GM18907 (cell line): ENCODE data around the gene RPL13.
"Not testable (repeated sequence)": the region's sequence is repeated elsewhere in the genome, so short reads cannot be mapped to it uniquely, and the experiment has no call there.

ENCODE experiments used
- ATAC-seq: cut with Tn5 transposase; IDR thresholded peaks from one replicate; pipeline ENCODE4 v1.9.1; 2021; ENCODE audit warnings: mild to moderate bottlenecking, moderate library complexity; ENCODE audit not compliant: unreplicated experiment

The RPL13 gene

DNA sequence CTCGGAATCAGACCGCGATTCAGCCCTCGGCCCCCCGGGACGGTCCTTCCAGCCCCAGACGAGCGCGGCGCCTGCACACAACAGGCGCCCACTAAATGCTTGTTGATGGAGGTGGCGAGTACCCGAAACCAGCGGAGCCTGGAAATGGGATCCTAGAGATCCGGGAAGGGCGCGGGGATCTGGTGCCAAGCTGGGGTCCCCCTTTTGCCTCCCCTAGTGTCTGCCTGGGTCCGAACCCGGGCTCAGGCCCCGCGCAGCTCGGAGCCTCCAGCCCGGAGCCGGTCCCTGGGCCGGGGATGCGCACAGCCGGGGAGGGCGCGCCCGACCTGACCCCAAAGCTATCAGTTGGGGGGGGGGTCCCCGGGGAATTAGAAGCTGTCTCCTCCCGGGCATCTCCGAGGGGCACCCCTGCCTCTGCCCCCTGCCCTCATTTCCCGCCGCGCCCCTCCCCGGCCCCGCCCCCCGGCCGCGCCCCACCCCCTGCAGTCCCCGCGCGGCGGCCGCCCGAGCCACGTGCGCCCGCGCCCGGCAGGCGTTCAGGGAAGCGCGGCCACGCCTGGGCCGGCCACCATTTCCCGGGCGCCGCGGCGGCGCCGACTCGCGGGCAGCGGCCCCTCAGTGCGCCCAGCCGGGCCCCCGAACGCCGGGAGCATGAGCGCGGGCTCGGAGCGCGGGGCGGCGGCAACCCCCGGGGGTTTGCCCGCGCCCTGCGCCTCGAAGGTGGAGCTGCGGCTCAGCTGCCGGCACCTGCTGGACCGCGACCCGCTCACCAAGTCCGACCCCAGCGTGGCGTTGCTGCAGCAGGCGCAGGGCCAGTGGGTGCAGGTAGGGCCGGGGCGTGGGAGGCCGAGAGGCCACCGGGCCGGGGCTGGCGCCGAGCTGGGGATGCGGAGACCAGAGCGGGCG is 15.0 kb downstream of the RPL13 start, which contains the start of gene CPNE7:
Gene CPNE7 (plus strand): TSS at position 512 of the 906 bp plus-strand sequence. CDS start 140 bp downstream, at position 652.
- no peak for ATAC-seq

DNA sequence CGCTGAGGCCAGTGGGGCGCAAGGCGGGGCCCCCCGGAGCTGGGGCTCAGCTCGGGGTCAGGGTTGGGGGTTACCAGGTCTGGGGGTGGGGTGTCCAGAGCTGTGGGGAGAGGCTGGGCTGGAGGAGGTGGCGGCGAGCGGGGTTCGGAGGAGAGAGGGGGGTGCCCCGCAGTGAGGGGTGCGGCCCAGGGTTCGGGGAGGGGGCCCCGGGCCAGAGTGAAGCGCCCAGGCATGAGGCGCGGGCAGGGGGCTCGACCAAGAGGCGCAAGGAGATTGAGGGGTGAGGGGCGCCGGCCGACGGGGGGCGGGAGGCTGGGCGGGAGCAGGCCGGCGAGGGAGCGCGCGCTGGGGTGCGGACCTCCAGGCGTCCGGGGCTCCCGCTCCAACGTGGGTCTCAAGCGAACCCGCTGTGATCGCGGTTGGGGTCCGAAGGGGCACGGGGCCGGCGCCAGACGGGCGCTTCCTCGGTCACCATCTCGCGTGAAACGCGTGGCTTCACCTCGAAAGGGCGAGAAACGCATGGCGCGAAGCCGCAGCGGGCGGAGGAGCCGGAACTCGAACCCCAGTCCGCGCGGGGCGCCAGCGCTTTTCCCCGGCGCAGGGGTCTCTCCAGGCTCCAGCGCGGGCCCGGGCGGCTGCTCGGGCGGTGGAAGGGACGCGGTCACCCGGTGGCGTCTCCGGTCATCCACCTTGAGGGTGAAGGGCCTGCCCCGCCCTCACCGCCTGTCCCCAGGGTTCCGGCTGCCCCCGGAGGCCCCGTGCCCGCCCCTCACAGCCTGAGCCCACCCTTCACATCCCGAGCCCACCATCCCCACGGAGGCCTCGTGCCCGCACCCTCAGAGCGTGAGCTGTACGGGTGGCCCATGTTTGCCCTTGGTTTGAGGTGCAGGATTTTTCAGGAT is 15.9 kb downstream of the RPL13 start:
- ATAC-seq = no peak

DNA sequence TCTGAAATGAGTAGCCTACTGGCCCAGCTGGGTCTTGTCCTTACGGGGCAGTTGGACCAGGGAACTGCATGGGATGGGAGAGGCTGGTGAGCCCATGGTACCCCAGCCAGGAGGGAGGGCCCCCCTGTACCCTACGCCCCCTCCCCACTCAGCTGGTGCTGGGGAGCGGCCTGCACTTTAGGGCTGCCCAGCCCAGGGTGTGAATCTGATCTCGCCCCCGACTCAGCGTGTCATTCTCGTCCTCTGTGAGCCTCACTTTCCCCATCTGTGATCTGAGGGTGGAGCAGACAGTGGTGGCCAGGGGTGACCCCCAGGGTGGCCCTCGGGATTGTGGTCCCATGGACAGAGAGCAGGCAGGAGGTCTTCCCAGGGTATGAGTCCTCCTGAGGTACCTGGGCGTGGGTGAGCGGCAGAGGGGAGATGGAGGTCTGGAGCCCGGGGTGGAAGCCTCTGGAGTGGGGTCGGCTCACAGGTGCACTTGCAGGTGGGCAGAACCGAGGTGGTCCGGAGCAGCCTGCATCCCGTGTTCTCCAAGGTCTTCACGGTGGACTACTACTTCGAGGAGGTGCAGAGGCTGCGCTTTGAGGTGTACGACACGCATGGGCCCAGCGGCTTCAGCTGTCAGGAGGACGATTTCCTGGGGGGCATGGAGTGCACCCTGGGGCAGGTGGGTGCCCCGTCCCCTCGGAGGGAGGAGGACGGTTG is 16.7 kb downstream of the RPL13 start:
- no peak for ATAC-seq

DNA sequence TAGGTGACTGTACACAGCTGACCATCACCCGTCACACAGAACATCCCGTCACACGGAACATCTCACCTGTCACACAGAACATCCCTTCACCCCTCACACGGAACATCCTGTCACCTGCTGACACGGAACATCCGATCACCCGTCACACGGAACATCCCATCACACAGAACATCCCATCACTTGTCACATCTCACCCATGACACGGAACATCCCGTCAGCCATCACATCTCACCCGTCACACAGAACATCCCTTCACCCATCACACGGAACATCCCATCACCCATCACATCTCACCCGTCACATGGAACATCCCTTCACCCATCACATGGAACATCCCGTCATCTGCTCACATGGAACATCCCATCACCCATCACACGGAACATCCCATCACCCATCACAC is 18.9 kb downstream of the RPL13 start:
- ATAC-seq = no peak

DNA sequence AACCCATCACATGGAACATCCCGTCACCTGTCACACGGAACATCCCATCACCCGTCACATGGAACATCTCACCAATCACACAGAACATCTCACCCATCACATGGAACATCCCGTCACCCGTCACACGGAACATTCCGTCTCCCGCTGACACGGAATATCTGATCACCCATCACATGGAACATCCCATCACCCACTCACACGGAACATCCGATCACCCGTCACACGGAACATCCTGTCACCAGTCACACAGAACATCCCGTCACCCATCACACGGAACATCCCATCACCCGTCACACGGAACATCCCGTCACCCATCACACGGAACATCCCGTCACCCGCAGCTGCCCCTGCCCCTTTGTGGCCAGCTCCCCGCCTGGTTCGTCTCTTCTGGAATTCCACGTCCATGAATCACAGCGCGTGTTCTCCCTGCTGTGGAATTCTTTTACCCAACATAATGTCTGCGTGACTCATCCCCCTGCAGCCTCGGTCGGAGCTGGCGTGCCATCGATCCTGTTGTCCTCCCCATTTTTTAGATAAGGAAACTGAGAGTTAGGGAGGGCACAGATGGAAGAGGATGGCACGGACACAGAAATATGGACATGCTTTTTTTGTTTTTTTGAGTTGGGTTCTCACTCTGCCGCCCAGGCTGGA is 20.7 kb downstream of the RPL13 start:
- no peak for ATAC-seq

DNA sequence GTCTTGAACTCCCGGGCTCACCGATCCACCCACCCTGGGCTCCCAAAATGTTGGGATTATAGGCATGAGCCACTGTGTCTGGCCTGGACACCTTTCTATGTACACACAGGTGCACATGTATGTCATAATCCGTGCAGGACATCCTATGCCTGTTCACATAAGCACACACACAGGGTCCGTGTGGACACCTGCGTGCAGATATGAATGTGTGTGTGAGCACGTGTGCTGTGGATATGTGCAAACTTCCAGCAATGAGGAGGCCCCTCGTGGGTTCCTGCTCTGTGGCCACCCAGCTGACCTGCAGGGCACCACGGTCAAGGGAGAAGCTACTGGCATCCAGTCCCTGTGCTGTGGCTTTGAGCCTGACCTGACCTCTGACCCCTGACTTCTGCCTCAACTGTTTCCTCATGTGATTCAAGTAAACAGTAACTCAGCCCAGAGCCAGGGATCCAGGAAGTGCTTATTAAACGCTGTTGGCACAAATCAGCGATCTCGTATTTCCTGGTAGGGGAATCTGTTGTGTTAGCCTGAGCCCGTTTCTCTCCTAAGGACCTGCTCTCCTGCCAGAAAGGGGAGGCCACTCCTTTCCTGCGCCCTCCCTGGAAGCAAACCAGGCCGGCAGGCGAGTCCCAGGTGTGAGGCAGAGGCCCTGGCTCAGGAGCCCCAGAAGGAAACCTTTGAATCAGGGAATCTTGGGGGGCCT is 21.5 kb downstream of the RPL13 start:
- ATAC-seq = no peak

DNA sequence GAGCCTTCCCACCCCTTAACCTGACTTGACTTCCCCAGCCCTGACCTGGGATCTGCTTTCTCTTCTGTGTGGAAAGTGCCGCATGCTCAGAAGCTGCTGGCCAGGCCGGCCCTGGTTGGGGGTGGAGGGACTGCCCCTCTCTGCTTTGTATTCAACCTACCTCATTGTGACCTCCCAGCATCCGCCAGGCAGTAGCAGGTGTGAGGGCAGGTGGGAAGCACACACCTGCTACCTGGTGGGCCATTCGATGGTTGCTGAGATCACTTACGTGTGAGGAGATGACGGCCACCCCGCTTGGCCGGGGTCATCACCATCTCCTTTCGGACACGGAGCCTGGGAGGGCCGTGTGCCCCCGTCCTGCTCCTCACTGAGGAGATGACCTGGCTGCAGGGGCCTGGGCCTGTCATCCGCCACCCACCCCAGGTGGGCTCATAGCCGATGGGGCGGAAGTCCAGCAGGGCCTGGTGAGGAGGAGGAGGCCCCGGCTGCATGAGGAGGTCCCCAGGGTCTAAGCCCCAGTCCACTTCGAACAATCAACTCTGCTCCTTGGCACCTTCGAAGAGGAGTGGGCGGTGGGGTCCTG is 22.2 kb downstream of the RPL13 start:
- no peak for ATAC-seq

DNA sequence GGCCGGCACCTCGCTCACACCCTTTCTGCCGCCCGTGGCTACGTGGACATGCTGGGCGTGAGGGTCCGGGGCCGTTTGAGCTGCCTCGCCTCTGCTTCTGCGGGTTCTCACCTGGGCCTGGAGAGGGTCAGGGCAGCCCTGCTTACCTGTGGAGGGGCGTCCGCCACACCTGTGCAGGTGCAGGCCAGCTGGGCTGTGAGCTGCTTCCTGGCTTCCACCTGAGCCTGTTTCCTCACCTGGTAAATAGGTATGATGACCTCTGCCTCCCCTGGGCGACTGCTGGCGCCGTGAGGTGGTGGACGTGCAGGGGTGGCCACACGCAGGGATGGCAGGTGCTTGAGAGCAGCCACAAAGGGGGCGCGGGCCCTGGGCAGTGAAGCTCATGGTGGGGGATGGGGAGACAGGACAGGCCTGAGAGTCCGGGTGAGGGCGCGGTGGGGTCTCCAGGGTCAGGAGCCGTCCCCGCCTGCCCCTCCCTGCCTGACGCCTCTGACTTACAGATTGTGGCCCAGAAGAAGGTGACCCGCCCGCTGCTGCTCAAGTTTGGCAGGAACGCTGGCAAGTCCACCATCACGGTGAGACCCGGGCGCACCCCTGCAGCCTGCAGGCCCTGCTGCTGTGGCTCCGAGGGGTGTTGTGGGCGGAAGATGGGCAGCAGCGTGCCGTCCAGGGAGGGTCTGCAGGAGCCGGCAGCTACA is 22.9 kb downstream of the RPL13 start:
- no peak for ATAC-seq

DNA sequence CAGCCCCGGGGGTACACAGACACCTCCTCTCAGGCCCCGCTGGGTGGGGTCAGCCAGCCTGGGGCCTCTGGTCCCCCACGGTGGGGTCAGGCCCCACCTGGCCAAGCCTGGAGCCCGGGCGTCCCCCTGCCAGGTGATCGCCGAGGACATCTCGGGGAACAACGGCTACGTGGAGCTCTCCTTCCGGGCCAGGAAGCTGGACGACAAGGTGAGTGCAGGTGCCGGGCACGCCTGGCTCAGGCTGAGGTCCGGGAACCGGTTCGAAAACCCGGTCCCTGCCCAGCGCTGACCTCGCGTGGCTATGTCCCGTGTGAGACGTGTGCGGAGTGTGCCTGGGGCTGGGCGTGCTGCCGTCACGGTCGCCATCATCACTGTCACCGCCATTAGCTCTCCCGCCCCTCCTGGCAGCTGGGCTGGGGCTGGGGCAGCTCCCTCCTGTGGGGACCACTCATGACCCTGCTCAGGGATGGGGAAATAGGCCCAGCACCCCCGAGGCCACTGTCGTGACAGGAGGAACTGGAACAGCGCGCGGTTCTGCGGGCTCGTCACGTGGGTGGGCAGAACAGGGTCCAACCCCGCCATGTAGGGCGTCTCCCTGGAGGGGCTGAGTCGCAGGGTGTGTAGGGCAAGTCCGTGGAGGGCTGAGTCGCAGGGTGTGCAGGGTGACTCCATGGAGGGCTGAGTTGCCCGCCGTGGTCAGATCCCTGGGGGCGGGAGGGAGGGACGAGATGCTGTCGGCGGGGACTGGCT is 23.6 kb downstream of the RPL13 start:
- no peak for ATAC-seq

DNA sequence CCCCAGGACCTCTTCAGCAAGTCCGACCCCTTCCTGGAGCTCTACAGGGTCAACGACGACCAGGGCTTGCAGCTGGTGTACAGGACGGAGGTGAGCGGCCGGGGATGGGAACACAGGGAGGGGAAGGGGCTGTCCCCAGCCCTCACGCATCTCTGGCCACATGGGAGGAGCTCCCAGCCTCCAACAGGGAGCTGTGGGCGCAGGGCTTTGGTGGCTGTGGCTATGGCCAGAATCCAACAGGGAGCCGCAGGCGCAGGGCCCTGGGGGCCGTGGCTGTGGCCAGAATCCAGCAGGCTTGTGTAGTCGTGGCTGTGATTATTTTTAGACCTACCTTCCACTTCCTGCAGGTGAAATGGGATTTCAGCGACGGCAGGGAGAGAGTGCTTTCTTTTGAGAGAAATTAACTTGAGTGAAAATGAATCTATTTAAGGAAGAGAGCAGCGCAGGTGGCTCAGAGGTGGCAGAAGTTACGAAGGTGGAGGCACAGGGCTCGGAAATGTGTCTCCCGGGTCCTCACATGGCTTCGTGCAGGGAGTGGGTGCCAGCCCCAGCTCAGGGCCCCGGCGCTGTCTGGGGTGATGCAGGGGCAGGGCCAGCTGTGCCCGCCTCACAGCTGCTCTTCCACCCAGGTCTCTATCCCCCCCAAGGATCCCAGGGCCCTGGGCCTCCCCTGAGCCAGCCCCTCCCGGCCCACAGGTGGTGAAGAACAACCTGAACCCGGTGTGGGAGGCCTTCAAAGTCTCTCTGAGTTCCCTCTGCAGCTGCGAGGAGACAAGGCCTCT is 24.5 kb downstream of the RPL13 start:
- ATAC-seq = no peak

DNA sequence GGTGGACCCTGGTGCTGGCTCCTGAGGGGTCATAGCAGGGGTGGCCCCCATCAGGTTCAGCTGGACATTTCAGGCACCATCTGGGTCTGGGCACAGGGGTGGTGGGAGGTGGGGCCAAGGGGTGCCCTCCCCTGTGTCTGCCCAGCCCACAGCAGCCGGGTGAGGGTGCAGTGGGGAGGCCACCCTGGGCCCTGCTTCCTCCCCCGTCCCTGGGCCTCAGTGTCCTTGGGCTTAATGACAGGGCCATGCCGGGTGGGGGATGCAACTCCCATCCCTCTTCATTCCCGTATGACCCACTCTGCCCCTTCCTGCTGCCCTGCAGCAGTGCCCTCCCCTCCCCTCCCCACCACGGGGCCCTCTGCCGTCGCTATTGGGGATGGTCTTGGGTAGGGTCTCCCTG is 25.7 kb downstream of the RPL13 start:
- no peak for ATAC-seq

DNA sequence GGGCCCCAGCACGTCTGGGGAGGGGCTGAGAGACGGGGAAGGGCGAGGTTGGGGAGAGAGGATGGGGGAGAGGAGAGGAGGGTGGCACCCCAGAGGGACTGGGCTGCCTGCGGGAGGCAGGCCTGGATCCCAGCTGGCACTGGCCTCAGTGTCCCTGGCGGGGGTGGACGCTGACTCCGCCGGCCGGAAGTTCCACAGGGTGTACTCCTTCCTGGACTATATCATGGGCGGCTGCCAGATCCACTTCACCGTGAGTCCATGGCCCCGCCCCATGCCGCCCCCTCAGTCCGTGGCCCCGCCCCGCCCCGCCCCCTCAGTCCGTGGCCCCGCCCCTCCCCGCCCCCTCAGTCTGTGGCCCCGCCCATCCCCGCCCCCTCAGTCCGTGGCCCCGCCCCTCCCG is 26.4 kb downstream of the RPL13 start:
- ATAC-seq = no peak

DNA sequence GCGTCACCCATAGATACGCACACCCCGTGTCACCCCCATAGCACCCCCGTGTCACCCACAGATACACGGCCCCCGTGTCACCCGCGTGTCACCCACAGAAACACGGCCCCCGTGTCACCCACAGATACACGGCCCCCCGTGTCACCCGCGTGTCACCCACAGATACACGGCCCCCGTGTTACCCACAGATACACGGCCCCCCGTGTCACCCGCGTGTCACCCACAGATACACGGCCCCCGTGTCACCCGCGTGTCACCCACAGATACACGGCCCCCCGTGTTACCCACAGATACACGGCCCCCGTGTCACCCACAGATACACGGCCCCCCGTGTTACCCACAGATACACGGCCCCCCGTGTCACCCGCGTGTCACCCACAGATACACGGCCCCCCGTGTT is 27.2 kb downstream of the RPL13 start:
- ATAC-seq = not testable (repeated sequence)

DNA sequence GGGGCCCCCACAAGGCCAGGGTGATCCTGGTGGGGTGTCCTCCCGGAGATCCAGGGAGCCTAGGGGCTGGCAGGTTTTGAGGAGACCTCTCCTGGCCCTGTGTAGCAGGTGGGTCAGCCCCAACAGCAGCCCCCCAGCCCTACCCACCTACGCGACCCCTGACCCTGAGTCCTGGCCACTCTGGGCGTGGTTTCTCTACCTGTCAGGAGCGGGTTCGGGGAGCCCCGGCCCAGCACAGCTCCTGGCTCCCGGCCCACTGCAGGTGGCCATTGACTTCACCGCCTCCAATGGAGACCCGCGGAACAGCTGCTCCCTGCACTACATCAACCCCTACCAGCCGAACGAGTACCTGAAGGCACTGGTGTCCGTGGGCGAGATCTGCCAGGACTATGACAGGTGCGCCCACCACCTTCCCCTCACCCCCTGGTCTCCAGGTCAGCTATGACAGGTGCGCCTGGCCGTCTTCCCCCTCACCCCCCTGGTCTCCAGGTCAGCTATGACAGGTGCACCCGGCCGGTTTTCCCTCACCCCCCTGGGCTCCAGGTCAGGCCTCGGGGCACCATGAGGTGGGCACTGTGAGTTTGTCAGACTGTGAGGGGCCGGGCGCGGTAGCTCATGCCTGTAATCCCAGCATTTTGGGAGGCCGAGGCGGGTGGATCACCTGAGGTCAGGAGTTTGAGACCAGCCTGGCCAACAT is 28.1 kb downstream of the RPL13 start:
- no peak for ATAC-seq

DNA sequence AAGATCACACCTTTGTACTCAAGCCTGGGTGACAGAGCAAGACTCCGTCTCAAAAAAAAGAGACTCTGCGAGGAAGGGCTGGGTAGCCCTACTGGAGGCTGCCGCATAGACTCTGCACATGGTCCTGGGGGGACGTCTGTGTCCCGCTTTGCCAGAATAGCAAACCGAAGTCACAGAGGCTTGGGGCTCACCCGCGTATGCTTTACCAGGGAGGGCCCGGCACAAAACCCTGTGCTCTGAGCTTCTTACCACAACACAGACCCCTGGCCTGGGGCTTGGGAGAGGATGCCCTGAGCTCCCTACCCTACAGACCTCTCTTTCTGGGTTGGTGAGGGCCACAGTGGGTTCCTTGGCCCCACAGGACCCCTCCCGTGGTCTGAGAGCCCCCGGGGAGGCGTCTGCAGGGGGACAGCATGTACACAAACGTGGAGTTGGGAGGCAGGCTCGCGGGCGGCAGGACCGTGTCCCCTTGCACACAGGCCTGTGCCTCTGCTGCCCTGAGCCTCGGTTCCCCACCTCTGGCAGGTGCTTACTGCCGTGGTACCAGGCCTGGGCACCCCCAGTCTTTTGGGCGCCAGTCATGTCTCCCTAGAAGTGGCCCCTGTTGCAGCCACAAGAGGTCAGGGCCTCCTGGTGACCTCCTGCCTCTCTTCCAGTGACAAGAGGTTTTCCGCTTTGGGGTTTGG is 28.9 kb downstream of the RPL13 start:
- ATAC-seq = no peak

DNA sequence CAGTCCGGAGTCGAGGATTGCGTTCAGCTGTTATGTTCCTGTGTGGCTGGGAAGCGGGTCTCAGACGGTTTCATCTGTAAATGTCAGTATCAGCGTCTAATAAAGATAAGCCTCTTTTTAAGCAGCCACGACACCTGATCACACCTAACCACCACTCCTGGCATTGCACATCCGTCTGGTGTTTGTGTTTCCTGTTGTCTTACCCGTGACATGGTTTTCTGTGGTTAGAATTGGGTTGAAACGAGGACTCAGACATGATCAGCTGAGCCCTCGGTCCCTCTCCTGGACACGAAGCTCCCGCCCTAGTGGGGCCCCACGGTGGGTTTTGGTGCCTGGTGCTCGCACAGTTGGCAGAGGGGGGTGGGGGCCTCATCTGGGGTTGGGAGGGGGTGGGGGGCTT is 33.4 kb downstream of the RPL13 start:
- no peak for ATAC-seq
